BE2C (cell line): Measurements from ENCODE around the gene KCNC4.

ENCODE experiments used
- DNase-seq: peaks from one replicate; pipeline ENCODE4 v3.0.0-alpha.2; 2020
- H3K27me3 ChIP-seq: fragments of 250-450 bp; sonication (Bioruptor Pico); 2 replicates; pipeline ENCODE4 v1.5.1; 2020; ENCODE audit warnings: mild to moderate bottlenecking
- H3K36me3 ChIP-seq: fragments of 250-450 bp; sonication (Bioruptor Pico); 2 replicates; pipeline ENCODE4 v1.5.1; 2020; ENCODE audit warnings: mild to moderate bottlenecking
- H3K4me1 ChIP-seq: fragments of 250-450 bp; sonication (Bioruptor Pico); 2 replicates; pipeline ENCODE4 v1.5.1; 2020
- H3K4me3 ChIP-seq: 2 replicates; pipeline ENCODE4 v1.5.1; 2011; ENCODE audit warnings: low read depth, low read length
- H3K9me3 ChIP-seq: fragments of 250-450 bp; sonication (Bioruptor Pico); 2 replicates; pipeline ENCODE4 v1.5.1; 2020
- TF ChIP-seq, protein P1 (sequence below): IDR thresholded peaks from 2 replicates; pipeline ENCODE4 v1.5.1; 2012; ENCODE audit warnings: mild to moderate bottlenecking, low read depth, low read length

KCNC4 gene

DNA sequence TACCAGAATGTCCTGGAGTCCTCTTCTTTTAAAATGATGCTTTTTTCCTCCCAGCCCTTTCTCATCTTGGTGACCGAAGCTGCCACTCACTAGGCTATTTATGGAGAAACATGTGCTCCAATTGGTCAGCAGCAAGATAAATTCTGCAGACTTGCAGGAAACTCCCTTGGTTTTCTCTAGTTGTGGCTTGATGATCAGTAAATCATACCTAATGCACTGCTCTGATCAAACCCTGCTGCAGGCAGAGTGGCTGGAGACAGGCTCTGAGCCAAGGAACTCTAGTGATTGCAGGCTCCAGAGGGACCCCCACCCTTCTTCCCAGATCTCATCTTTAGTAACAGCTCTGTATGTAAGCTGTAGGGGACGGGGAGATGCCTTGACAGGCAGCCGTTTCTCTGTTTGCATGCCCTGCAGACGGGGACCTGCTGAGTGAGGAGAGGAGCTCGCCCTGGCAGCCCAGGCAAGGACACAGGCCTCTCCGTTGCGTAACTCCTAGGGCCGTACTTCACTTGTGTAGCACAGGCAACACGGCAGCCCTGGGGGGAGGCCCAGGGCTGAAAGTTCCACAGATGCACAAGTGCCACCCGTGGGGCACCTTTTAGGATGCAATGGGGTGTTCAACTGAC is 45.3 kb upstream of the KCNC4 start:
- Histone ChIP-seq H3K4me3 (no peak overlapping the region), H3K27me3 (no peaks in the 10 kb centered on the region), H3K4me1 (peaks cover 8% of the 10 kb centered on the region), H3K36me3 (no peaks in the 10 kb centered on the region), H3K9me3 (no peaks in the 10 kb centered on the region)
- TF ChIP-seq, protein P1, sequence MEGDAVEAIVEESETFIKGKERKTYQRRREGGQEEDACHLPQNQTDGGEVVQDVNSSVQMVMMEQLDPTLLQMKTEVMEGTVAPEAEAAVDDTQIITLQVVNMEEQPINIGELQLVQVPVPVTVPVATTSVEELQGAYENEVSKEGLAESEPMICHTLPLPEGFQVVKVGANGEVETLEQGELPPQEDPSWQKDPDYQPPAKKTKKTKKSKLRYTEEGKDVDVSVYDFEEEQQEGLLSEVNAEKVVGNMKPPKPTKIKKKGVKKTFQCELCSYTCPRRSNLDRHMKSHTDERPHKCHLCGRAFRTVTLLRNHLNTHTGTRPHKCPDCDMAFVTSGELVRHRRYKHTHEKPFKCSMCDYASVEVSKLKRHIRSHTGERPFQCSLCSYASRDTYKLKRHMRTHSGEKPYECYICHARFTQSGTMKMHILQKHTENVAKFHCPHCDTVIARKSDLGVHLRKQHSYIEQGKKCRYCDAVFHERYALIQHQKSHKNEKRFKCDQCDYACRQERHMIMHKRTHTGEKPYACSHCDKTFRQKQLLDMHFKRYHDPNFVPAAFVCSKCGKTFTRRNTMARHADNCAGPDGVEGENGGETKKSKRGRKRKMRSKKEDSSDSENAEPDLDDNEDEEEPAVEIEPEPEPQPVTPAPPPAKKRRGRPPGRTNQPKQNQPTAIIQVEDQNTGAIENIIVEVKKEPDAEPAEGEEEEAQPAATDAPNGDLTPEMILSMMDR, result no peak
- DNase-seq, result peak; percentile 54

DNA sequence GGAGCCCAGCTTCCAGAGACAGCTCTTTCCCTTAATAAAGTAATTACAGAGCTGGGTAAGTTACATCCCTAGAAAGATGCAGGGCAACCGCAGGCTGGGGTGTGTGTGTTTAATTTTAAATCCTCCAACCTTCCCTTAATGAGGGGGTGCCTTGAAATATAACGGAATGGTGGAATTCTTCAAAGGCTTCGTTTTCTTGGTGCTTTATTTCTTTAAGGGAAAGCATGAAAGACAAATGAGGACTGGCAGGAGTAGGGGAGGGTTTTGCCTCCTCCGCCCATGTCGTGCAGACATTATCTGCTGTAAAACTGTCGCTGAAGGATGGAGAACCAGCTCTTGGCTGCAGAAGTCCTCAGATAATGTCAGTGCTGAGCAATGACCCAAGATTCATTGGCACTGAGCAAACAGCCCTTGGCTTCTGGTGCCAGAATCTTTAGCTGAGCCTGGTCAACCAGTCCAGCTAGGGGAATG is 44.3 kb upstream of the KCNC4 start:
- no peak for DNase-seq
- Histone ChIP-seq H3K36me3 (no peaks in the 10 kb centered on the region), H3K4me3 (no peak overlapping the region), H3K4me1 (peaks cover 13% of the 10 kb centered on the region), H3K27me3 (no peaks in the 10 kb centered on the region), H3K9me3 (no peaks in the 10 kb centered on the region)
- TF ChIP-seq, protein P1, result no peak

DNA sequence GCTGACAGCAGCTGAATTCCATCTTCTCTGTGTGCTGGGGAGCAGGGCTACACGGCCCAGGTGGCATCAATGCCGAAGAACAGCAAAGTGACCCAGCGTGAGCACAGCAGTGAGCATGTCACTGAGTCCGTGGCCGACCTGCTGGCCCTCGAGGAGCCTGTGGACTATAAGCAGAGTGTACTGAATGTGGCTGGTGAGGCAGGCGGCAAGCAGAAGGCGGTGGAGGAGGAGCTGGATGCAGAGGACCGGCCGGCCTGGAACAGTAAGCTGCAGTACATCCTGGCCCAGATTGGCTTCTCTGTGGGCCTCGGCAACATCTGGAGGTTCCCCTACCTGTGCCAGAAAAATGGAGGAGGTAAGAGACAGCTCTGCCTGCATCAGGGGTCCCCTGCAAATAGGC is 43.3 kb upstream of the KCNC4 start:
- peaks cover 17% of the 10 kb centered on the region for H3K4me1 ChIP-seq
- H3K36me3 ChIP-seq, result no peaks in the 10 kb centered on the region
- no peaks in the 10 kb centered on the region for H3K9me3 ChIP-seq
- DNase-seq, result no peak
- TF ChIP-seq, protein P1, result no peak
- H3K4me3 ChIP-seq, result no peak overlapping the region
- no peaks in the 10 kb centered on the region for H3K27me3 ChIP-seq

DNA sequence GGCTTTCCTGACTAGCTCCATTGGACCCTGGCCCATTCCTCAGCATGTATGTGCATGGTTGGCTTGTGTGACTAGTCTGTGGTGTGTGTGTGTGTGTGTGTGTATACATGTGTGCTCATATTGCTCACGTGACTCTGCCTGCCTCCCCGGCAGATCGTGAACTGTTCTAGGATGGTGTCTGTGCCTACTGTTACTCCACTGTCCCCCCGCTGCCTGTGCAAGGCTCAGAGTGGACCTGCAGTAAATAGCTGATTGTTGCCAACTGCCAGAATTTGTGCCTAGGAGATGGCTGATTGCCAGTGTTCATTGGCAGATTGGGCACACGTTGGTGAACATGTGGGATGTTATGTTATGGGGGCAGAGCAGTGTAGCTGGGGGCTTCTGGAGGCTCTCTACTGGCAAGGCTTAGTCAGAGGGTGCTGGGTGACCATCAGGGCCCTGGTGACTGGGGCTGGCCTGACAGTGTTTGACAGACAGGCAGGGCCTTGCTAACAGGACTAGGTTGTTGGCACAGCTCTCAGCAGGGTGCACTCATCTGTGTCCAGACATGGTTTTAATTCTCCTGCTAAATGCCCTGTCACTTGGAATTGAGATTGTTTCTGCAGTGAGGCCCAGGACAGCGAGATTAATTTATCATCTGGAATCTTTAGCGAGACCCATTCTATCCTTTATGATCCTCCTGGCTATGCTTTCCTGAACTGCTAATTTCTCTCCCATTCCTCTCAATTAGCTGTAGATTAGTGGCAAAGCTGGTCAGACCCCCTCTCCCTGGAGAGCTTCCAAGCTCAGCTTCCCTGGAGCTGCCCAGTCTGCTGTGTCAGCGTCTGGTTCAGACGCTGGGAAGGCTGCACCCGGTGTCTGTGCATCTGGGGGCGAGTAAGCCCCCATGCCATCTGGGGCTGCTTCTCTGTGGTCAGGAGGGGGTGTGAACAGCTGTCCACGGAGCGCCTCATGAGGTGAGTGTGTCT is 39.1 kb upstream of the KCNC4 start:
- Histone ChIP-seq H3K27me3 (no peaks in the 10 kb centered on the region), H3K4me1 (peaks cover 27% of the 10 kb centered on the region), H3K9me3 (no peaks in the 10 kb centered on the region), H3K36me3 (no peaks in the 10 kb centered on the region), H3K4me3 (no peak overlapping the region)
- TF ChIP-seq, protein P1, result no peak
- peak; percentile 94 for DNase-seq

DNA sequence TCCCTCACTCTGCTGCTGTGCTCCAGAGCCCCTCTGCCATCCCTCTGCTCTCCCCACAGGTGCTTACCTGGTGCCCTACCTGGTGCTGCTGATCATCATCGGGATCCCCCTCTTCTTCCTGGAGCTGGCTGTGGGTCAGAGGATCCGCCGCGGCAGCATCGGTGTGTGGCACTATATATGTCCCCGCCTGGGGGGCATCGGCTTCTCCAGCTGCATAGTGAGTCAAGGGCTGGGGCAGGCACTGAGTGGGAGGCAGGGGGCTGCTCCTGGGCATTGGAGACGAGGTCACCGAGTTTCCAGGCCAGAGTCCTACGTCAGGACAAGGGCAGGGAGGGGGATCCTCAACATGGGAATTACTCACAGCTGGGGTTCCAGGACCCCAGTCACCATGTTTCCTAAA is 38.1 kb upstream of the KCNC4 start:
- Histone ChIP-seq H3K27me3 (no peaks in the 10 kb centered on the region), H3K4me1 (peaks cover 34% of the 10 kb centered on the region), H3K4me3 (peak overlapping the region; percentile 13; the same call in 1 of the 2 replicates), H3K36me3 (no peaks in the 10 kb centered on the region), H3K9me3 (no peaks in the 10 kb centered on the region)
- DNase-seq, result peak; percentile 36
- TF ChIP-seq, protein P1, result no peak
